WTC11 (cell line): Measurements from ENCODE around the gene NCOA6. TPM values are rescaled to one million over a fixed set of nuclear protein-coding genes. Genes with fewer than 3 reads are reported as not detected.

Experiments
- ATAC-seq: fragments of 200-7000 bp; cut with Tn5 transposase; 2 replicates; pipeline ENCODE4 v1.10.0; 2021; ENCODE audit warnings: mild to moderate bottlenecking, moderate library complexity
- CTCF ChIA-PET: fragments of 300-600 bp; sonication (Branson Sonifier 250); formaldehyde crosslinking; loops from one replicate; lab custom pipeline; 2021; ENCODE audit warnings: antibody characterized with exemption; lab: Charles Lee
- POLR2A ChIA-PET: fragments of 350-600 bp; sonication (Branson Sonifier 250); formaldehyde crosslinking; loops from one replicate; lab custom pipeline; 2021; ENCODE audit warnings: antibody characterized with exemption; lab: Charles Lee
- DNase-seq: peaks from one replicate; pipeline ENCODE4 v3.0.0; 2021; ENCODE audit warnings: low spot score
- H3K27ac Mint-ChIP-seq: 2 replicates; pipeline ENCODE4 v1.8.0; 2021; ENCODE audit warnings: mixed read lengths
- H3K27me3 Mint-ChIP-seq: 2 replicates; pipeline ENCODE4 v1.8.0; 2021; ENCODE audit warnings: low read depth, mild to moderate bottlenecking, moderate library complexity, mixed read lengths
- H3K36me3 Mint-ChIP-seq: 2 replicates; pipeline ENCODE4 v1.8.0; 2021; ENCODE audit warnings: mixed read lengths
- H3K4me1 Mint-ChIP-seq: 2 replicates; pipeline ENCODE4 v1.8.0; 2022; ENCODE audit warnings: mixed read lengths
- H3K4me3 Mint-ChIP-seq: 2 replicates; pipeline ENCODE4 v1.8.0; 2021; ENCODE audit warnings: mild to moderate bottlenecking, moderate library complexity, mixed read lengths
- H3K9me3 Mint-ChIP-seq: 2 replicates; pipeline ENCODE4 v1.8.0; 2021; ENCODE audit warnings: mixed read lengths
- ARID4B ChIP-seq: sonication (generic); formaldehyde crosslinking; IDR thresholded peaks from 2 replicates; pipeline ENCODE4 v1.8.0; 2023; ENCODE audit warnings: missing genetic modification reagents, mild to moderate bottlenecking, borderline replicate concordance
- CBFB ChIP-seq: sonication (generic); formaldehyde crosslinking; IDR thresholded peaks from 2 replicates; pipeline ENCODE4 v1.8.1; 2022; ENCODE audit warnings: mild to moderate bottlenecking, low read depth, missing genetic modification reagents
- ELF4 ChIP-seq: sonication (generic); formaldehyde crosslinking; IDR thresholded peaks from 2 replicates; pipeline ENCODE4 v1.8.1; 2022; ENCODE audit warnings: low read depth, mild to moderate bottlenecking, moderate library complexity, missing genetic modification reagents
- ERG ChIP-seq: fragments of 250-450 bp; sonication (Bioruptor Pico); IDR thresholded peaks from 2 replicates; pipeline ENCODE4 v1.8.0; 2021; ENCODE audit warnings: mild to moderate bottlenecking
- GABPB1 ChIP-seq: sonication (generic); formaldehyde crosslinking; IDR thresholded peaks from 2 replicates; pipeline ENCODE4 v1.8.1; 2023; ENCODE audit warnings: mild to moderate bottlenecking, missing genetic modification reagents
- NR2C2 ChIP-seq: sonication (generic); formaldehyde crosslinking; IDR thresholded peaks from 2 replicates; pipeline ENCODE4 v1.8.0; 2022; ENCODE audit warnings: mild to moderate bottlenecking, missing genetic modification reagents
- NR3C1 ChIP-seq: sonication (generic); formaldehyde crosslinking; conservative IDR thresholded peaks from 2 replicates; pipeline ENCODE4 v1.8.1; 2023; ENCODE audit warnings: low read depth, mild to moderate bottlenecking, missing genetic modification reagents
- PREB ChIP-seq: sonication (generic); formaldehyde crosslinking; IDR thresholded peaks from 2 replicates; pipeline ENCODE4 v1.8.1; 2022; ENCODE audit warnings: mild to moderate bottlenecking, missing genetic modification reagents, moderate library complexity, borderline replicate concordance
- TEAD1 ChIP-seq: sonication (generic); formaldehyde crosslinking; IDR thresholded peaks from 2 replicates; pipeline ENCODE4 v1.8.0; 2022; ENCODE audit warnings: mild to moderate bottlenecking, missing genetic modification reagents
- ZSCAN18 ChIP-seq: fragments of 250-450 bp; sonication (Bioruptor Pico); IDR thresholded peaks from 2 replicates; pipeline ENCODE4 v2.1.2; 2022; ENCODE audit warnings: mild to moderate bottlenecking, moderate library complexity
- total RNA-seq: library from RNA; stranded (reverse); gene quantifications from 3 replicates; pipeline ENCODE4 v1.2.3, GENCODE V29; 2021
- TF ChIP-seq, protein P1 (sequence below): sonication (generic); formaldehyde crosslinking; IDR thresholded peaks from 2 replicates; pipeline ENCODE4 v1.8.1; 2022; ENCODE audit warnings: low read depth, mild to moderate bottlenecking, moderate library complexity, missing genetic modification reagents, borderline replicate concordance
- TF ChIP-seq, protein P2 (sequence below): fragments of 250-450 bp; sonication (Bioruptor Pico); IDR thresholded peaks from 2 replicates; pipeline ENCODE4 v1.9.0; 2021; ENCODE audit warnings: moderate library complexity, mild to moderate bottlenecking, inconsistent platforms, borderline replicate concordance
- TF ChIP-seq, protein P3 (sequence below): sonication (generic); formaldehyde crosslinking; IDR thresholded peaks from 2 replicates; pipeline ENCODE4 v1.8.0; 2022; ENCODE audit warnings: mild to moderate bottlenecking, missing genetic modification reagents

Gene NCOA6
- total RNA-seq, 1 experiment from 2014 or later, result 10.1 TPM

DNA sequence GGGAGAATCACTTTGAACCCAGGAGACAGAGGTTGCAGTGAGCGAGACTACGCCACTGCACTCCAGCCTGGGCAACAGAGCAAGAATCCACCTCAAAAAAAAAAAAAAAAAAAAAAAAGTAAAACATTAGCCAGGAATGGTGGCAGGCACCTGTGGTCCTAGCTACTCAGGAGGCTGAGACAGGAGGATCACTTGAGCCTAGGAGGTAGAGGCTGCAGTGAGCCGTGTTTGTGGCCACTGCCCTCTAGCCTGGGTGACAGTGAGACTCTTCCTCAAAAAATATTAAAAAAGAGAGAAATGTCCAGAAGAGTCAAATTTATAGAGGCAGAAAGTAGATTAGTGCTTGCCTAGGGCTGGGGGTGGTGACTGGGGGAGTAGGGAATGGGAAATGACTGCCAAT, 141.8 kb downstream of the NCOA6 start:
- ATAC-seq, result no peak
- ChIA-PET CTCF (interaction anchor here (0.6 kb wide), 1 partner anchor 10 kb away, joined by 3 read pairs; no protein-coding TSS in a partner anchor), POLR2A (interaction anchor here (0.6 kb wide), 1 partner anchor 60 kb away, joined by 6 read pairs; no protein-coding TSS in a partner anchor)
- H3K4me1 Mint-ChIP-seq, result no peaks in the 10 kb centered on the region
- H3K27me3 Mint-ChIP-seq, result no peaks in the 10 kb centered on the region; the same call in 1 of the 2 replicates
- no peak for DNase-seq
- no peak overlapping the region for H3K4me3 Mint-ChIP-seq
- TF ChIP-seq, protein P1, sequence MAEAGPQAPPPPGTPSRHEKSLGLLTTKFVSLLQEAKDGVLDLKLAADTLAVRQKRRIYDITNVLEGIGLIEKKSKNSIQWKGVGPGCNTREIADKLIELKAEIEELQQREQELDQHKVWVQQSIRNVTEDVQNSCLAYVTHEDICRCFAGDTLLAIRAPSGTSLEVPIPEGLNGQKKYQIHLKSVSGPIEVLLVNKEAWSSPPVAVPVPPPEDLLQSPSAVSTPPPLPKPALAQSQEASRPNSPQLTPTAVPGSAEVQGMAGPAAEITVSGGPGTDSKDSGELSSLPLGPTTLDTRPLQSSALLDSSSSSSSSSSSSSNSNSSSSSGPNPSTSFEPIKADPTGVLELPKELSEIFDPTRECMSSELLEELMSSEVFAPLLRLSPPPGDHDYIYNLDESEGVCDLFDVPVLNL (CRISPR knock-in tag), result no peak
- no peak for TF ChIP-seq TEAD1
- TF ChIP-seq NR2C2 (CRISPR knock-in tag), result no peak
- TF ChIP-seq, protein P2, sequence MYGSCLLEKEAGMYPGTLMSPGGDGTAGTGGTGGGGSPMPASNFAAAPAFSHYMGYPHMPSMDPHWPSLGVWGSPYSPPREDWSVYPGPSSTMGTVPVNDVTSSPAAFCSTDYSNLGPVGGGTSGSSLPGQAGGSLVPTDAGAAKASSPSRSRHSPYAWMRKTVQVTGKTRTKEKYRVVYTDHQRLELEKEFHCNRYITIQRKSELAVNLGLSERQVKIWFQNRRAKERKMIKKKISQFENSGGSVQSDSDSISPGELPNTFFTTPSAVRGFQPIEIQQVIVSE (CRISPR knock-in tag), result no peak
- TF ChIP-seq ELF4, result no peak
- no peak for TF ChIP-seq CBFB (CRISPR knock-in tag)
- TF ChIP-seq ARID4B, result no peak
- TF ChIP-seq GABPB1, result no peak
- TF ChIP-seq NR3C1 (CRISPR knock-in tag), result no peak
- no peak for TF ChIP-seq PREB (CRISPR knock-in tag)
- TF ChIP-seq ZSCAN18 (CRISPR knock-in tag), result no peak
- TF ChIP-seq, protein P3, sequence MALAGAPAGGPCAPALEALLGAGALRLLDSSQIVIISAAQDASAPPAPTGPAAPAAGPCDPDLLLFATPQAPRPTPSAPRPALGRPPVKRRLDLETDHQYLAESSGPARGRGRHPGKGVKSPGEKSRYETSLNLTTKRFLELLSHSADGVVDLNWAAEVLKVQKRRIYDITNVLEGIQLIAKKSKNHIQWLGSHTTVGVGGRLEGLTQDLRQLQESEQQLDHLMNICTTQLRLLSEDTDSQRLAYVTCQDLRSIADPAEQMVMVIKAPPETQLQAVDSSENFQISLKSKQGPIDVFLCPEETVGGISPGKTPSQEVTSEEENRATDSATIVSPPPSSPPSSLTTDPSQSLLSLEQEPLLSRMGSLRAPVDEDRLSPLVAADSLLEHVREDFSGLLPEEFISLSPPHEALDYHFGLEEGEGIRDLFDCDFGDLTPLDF (CRISPR knock-in tag), result no peak
- no peaks in the 10 kb centered on the region for H3K36me3 Mint-ChIP-seq
- H3K9me3 Mint-ChIP-seq, result no peaks in the 10 kb centered on the region
- no peak overlapping the region for H3K27ac Mint-ChIP-seq

DNA sequence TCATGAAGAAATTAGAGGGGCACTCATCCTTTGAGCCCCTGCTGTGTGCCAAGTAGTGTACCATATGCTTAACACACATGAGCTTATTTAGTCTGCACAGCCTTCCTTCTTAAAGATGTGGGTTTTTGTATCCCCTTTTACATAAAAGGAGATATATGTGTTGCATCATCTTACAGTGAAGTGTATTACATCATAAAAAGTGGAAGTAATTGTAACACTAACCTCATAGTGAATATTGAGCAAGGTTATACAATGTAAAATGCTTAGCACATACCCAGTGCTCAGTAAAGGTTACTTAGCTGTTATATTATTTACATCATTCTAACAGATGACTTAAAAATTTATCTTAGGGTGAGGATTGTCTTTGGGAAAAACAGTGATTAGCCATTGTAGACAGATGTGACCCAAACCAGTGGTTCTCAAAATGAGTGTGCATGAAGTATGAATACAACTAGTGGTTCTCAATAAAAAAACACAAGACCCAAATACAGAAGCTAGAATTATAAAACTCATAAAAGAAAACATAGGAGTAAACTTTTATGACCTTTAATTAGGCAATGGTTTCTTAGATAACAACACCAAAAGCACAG, 144.8 kb downstream of the NCOA6 start:
- Mint-ChIP-seq H3K27ac (no peak overlapping the region), H3K4me1 (peaks cover 6% of the 10 kb centered on the region), H3K27me3 (no peaks in the 10 kb centered on the region; the same call in 1 of the 2 replicates), H3K4me3 (no peak overlapping the region), H3K9me3 (no peaks in the 10 kb centered on the region), H3K36me3 (no peaks in the 10 kb centered on the region)
- ChIA-PET CTCF (no interaction called here), POLR2A (no interaction called here)
- TF ChIP-seq GABPB1 (peak; percentile 92), ERG (CRISPR knock-in tag) (no peak)
- no peak for ATAC-seq
- no peak for DNase-seq
